ENCODE measurements around the gene TRIM17.

TRIM17 gene

GRCh38 chr1:228417483-228418203 is 982 bp upstream of the TRIM17 start:
- no peak for DNase-seq
- Histone ChIP-seq H3K27me3 (ENCODE audit: insufficient read depth, low read depth, severe bottlenecking) (no peaks in the 10 kb centered on the region), H3K36me3 (no peaks in the 10 kb centered on the region), H3K4me3 (ENCODE audit: low read depth, low read length) (no peak overlapping the region), H3K9me3 (ENCODE audit: severe bottlenecking) (no peaks in the 10 kb centered on the region), H3K27ac (no peak overlapping the region)
- no peak for TF ChIP-seq CTCF (IDR thresholded peaks at IDR 0.05; ENCODE audit: low read depth, low read length)

- no peaks in the 10 kb centered on the region for H3K9me3 ChIP-seq (ENCODE audit: severe bottlenecking)
- no peak for DNase-seq
- H3K4me3 ChIP-seq (ENCODE audit: low read depth, low read length), result no peak overlapping the region
- no peaks in the 10 kb centered on the region for H3K27me3 ChIP-seq (ENCODE audit: insufficient read depth, low read depth, severe bottlenecking)
- no peaks in the 10 kb centered on the region for H3K36me3 ChIP-seq
- TF ChIP-seq CTCF (IDR thresholded peaks at IDR 0.05; ENCODE audit: low read depth, low read length), result no peak
- H3K27ac ChIP-seq, result no peak overlapping the region
These were observed 400 bp upstream of the TRIM17 start for GRCh38 chr1:228417061-228417460.

GRCh38 chr1:228415853-228416216 is 826 bp downstream of the TRIM17 start:
- TF ChIP-seq CTCF (IDR thresholded peaks at IDR 0.05; ENCODE audit: low read depth, low read length), result no peak
- Histone ChIP-seq H3K9me3 (ENCODE audit: severe bottlenecking) (no peaks in the 10 kb centered on the region), H3K27me3 (ENCODE audit: insufficient read depth, low read depth, severe bottlenecking) (no peaks in the 10 kb centered on the region), H3K27ac (peak overlapping the region; percentile 34), H3K4me3 (ENCODE audit: low read depth, low read length) (peak overlapping the region; percentile 56), H3K36me3 (no peaks in the 10 kb centered on the region)
- no peak for DNase-seq

- H3K27me3 ChIP-seq (ENCODE audit: insufficient read depth, low read depth, severe bottlenecking), result no peaks in the 10 kb centered on the region
- no peaks in the 10 kb centered on the region for H3K36me3 ChIP-seq
- no peaks in the 10 kb centered on the region for H3K9me3 ChIP-seq (ENCODE audit: severe bottlenecking)
- H3K27ac ChIP-seq, result no peak overlapping the region
- no peak for TF ChIP-seq CTCF (IDR thresholded peaks at IDR 0.05; ENCODE audit: low read depth, low read length)
- no peak overlapping the region for H3K4me3 ChIP-seq (ENCODE audit: low read depth, low read length)
- no peak for DNase-seq
These were observed 1.4 kb downstream of the TRIM17 start for GRCh38 chr1:228415221-228415620.

GRCh38 chr1:228414511-228415211 is 2.0 kb downstream of the TRIM17 start:
- no peak for TF ChIP-seq CTCF (IDR thresholded peaks at IDR 0.05; ENCODE audit: low read depth, low read length)
- H3K27ac ChIP-seq, result no peak overlapping the region
- no peak overlapping the region for H3K4me3 ChIP-seq (ENCODE audit: low read depth, low read length)
- no peaks in the 10 kb centered on the region for H3K36me3 ChIP-seq
- no peaks in the 10 kb centered on the region for H3K27me3 ChIP-seq (ENCODE audit: insufficient read depth, low read depth, severe bottlenecking)
- DNase-seq, result no peak
- H3K9me3 ChIP-seq (ENCODE audit: severe bottlenecking), result no peaks in the 10 kb centered on the region
